GM10266 (cell line): Measurements from ENCODE around the gene CFAP58.

Experiments
- DNase-seq: peaks from one replicate; pipeline ENCODE4 v3.0.0; 2012; ENCODE audit errors: extremely low spot score
- TF ChIP-seq, protein P1 (sequence below): IDR thresholded peaks from 2 replicates; pipeline ENCODE4 v1.5.1; 2012; ENCODE audit warnings: mild to moderate bottlenecking, low read depth; ENCODE audit not compliant: control insufficient read depth, insufficient read depth; ENCODE audit errors: missing control alignments

The CFAP58 gene

DNA sequence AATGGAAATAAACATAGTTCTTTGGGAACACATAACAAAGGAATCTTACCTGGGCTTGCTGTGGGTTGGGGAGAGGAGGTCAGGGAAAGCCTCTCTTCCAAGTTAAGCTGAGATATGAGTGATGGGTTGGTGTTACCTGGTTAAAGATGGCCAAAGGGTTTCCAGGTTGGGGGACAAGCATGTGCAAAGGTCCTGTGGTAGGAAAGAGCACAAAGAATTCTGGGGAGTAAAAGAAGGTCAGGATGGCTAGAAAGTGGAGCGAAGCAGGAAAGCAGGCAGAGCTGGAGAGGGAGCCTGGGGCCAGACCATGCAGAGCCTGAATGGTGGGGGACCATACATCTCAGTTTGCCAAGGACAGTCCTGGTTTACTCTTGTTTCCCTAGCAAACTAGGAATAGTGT, 133.2 kb downstream of the CFAP58 start:
- no peak for DNase-seq
- TF ChIP-seq, protein P1, sequence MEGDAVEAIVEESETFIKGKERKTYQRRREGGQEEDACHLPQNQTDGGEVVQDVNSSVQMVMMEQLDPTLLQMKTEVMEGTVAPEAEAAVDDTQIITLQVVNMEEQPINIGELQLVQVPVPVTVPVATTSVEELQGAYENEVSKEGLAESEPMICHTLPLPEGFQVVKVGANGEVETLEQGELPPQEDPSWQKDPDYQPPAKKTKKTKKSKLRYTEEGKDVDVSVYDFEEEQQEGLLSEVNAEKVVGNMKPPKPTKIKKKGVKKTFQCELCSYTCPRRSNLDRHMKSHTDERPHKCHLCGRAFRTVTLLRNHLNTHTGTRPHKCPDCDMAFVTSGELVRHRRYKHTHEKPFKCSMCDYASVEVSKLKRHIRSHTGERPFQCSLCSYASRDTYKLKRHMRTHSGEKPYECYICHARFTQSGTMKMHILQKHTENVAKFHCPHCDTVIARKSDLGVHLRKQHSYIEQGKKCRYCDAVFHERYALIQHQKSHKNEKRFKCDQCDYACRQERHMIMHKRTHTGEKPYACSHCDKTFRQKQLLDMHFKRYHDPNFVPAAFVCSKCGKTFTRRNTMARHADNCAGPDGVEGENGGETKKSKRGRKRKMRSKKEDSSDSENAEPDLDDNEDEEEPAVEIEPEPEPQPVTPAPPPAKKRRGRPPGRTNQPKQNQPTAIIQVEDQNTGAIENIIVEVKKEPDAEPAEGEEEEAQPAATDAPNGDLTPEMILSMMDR: no peak

DNA sequence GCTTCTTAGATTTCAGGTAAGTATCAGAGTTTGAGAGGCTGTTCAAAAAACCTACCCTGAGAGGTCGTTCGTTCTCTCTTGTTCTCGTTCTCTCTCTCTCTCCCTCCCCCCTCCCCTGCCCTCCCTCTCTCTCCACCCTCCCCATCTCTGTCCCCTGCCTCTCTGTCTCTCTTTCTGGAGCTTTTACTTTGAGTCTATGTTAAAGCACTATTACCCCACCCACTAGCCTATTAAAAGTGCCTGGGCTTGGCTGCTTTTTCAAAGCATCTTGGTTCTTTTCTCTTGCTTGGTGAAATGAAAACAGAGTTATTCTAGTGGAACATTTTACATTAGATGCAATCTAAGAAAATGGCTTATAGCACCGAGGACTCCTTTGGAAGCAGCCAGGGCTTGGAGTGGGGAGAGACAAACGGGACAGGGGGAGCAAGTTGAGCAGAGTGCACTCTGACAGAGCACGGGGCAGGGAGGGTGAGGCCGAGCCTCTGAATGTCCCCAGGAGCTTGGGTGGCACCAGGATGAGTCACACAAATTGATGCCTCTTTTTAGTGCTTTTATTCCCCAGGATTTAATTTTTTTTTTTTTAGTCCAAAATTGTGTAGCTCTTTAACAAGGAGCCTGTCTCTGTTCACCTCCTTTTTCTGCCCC, 134.3 kb downstream of the CFAP58 start:
- no peak for DNase-seq

DNA sequence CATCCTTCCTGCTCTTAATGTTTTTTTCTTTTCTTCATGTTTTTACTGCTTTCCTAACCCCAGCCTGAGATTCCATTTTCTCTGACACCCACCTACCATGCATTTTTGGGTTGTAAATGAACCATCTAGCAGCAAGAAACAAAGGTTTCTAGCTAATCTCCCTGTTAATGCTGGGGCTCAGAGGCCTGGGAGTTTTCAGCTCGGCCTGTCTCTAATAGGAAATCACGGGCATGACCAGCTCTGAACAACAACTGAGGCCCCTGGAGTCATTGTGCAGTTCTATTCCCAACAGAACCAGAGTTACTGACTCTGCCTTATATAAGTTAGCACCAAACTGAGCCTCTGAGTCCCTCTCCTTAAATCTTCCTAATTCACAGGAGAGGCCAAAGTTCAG, 134.8 kb downstream of the CFAP58 start:
- TF ChIP-seq, protein P1: no peak
- no peak for DNase-seq

More for the DNA sequence above, 134.3 kb downstream of the CFAP58 start:
- TF ChIP-seq, protein P1: no peak

DNA sequence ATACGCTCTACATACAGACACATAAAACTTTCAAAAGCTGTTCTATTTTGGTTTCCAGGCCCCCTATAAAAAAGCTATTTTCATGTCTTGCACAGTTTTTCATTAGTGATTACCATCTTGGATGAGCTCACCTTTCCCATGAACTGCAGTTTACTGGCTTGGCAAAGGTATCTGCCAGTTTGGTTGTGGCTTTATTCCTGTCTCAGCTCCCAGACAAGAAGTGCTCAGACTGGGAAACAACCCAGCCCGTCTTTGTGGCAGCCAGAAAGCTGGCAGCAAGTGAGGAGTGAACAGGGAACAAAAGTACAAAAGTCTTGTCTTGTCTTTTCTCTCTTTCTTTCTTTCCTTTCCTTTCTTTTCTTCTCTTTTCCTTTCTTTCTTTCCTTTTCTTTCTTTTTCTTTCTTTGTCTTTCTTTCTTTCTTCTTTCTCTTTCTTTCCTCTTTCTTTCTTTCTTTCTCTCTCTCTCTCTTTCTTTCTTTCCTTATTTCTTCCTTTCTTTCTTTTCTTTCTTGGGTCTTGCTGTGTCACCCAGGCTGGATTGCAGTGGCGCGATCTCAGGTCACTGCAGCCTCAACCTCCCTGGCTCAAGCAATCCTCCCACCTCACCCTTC, 138.8 kb downstream of the CFAP58 start:
- TF ChIP-seq, protein P1: no peak
- no peak for DNase-seq

DNA sequence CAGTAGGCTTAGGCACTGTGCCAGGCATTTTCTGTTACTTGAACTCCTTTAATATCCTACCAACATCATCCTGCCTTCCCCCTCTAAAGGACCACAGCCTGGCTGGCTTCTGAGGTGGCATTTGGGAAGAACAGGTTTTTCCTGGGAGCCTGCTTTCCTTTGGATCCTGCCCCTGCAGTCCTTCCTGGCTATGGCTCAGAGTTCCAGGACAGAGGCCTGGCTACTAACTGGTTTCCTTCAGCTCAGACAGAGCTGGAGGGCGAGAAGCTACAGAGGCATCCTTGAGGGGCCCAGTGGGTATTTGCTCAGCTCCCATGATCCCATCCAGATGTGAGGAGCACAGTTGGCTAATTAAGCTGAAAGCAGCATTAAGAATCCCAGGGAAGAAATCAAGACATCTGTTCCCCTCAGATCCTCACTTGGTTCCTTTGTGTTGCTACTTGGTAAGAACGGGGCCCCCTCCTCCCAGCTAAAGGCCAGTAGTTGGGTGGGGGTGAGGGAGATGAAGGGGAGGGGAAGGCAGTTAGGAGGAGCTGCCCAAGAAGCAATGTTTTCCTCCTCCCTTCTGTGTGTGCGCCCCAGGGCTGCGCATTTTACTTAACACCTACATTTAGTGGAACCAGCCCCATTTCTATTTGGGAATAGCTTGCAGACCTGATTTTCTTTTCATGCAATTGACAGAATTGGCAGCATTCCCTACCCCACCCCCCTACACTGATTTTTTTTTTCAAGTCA, 144.9 kb downstream of the CFAP58 start:
- DNase-seq: no peak
- TF ChIP-seq, protein P1: no peak

DNA sequence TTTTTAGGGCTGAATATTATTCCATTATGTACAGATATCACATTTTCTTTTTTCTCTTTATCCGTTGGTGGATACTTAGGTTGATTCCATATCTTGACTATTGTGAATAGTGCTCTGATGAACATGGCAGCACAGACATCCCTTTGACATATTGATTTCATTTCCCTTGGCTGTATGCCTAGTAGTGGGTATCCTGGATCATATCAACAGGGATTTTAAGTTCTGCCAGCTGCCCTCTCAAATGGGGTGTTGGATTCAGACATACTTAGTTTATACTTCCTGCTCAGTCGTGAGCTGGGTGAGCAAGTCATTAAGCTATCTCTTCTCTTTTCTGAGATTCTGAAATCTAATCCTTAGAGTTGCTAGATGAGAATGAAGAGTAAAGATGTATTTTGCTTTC, 147.8 kb downstream of the CFAP58 start:
- TF ChIP-seq, protein P1: no peak
- no peak for DNase-seq
